ENCODE results near the gene CHCHD10.
A peak's percentile ranks its signal among the peaks of the same experiment; 100 is the strongest.

CHCHD10 gene

DNA sequence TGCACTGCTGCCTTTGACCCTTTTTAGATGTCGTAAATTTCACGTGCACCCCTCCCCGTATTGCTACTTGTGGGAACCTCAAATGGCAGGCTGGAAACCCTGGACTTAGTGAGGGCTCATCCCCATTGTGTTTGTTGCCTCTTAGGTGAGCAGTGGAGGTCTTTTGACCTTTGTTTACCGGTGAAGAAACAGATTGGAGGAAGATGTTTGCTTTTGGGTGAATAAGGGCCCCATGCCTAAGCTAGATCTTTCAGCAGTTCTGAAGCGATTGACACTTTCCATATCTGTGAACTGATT lies 19.8 kb upstream of the CHCHD10 start:
- no peak for DNase-seq

DNA sequence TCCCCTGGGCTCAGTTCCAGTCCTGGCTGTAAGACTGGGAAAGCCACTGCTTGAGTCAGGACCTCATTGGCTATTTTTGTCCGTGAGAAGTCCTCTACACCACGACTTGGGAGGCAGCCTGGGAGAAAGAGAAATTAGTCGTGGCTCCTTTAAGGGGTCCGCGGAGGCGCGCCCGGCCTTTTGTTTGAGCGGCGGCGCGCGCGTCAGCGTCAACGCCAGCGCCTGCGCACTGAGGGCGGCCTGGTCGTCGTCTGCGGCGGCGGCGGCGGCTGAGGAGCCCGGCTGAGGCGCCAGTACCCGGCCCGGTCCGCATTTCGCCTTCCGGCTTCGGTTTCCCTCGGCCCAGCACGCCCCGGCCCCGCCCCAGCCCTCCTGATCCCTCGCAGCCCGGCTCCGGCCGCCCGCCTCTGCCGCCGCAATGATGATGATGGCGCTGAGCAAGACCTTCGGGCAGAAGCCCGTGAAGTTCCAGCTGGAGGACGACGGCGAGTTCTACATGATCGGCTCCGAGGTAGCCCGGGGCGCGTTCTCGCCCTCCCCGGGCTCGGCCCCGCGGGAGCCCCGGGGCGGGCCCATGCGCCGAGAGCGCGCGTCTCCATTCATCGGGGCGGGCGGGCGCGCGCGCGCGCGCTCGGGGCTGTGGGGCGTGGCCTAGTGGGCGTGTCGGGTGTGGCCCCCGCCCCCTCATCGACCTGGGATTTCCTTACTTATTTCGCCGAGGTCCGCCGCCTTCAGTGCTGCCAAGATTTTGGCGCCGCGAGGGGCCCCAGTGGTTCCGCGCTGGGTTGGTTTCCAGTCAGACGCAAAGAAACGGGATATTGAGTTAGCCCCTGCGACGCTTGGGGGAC lies 19.2 kb upstream of the CHCHD10 start, which contains the start of gene SMARCB1:
TSS of gene SMARCB1 (plus strand) at position 215 of the 848 bp plus-strand sequence. CDS start at position 419, 204 bp downstream.
- DNase-seq, result peak; percentile 77 to 91

DNA sequence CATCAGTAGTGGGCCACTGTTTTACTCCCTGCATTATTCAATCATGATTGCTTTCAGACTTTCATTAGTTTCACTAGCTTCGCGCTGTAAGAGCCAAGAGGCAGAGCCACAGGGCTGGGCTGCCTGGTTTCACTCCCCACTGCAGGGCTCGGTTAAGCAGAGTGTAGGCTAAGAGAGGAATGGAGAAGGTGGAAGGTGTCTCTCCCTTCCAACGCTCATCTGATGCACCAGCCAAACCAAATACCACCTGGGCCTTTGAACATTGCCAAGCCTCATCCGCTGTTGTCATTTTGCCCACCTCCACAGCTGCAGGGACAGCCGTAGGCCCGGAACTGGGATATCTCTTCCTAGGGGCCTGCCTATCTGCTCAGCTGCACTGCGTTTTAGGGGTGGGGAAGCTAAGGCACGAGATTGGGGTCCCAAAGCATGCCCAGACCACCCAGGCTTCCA lies 18.5 kb upstream of the CHCHD10 start:
- DNase-seq, result no peak

DNA sequence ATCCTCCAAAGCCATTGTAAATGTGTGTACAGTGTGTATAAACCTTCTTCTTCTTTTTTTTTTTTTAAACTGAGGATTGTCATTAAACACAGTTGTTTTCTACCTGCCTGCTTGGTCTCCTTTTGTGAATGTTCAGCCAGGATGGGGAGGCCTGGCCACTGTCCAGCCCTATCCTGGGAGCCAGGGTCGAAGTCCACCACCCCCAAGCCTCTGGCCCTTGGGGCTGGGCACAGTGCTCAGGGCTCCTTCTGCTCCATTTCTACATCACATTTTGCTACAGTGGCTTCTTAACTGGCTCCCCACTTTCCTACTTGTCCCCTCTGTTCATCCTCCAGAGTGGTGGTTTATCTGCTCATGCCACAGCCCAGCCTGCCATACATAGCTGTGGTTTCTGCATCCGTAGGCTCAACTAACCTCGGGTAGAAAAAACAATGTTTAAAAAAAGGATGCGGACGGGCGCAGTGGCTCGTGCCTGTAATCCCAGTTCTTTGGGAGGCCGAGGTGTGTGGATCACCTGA lies 16.5 kb upstream of the CHCHD10 start:
- DNase-seq, result no peak

DNA sequence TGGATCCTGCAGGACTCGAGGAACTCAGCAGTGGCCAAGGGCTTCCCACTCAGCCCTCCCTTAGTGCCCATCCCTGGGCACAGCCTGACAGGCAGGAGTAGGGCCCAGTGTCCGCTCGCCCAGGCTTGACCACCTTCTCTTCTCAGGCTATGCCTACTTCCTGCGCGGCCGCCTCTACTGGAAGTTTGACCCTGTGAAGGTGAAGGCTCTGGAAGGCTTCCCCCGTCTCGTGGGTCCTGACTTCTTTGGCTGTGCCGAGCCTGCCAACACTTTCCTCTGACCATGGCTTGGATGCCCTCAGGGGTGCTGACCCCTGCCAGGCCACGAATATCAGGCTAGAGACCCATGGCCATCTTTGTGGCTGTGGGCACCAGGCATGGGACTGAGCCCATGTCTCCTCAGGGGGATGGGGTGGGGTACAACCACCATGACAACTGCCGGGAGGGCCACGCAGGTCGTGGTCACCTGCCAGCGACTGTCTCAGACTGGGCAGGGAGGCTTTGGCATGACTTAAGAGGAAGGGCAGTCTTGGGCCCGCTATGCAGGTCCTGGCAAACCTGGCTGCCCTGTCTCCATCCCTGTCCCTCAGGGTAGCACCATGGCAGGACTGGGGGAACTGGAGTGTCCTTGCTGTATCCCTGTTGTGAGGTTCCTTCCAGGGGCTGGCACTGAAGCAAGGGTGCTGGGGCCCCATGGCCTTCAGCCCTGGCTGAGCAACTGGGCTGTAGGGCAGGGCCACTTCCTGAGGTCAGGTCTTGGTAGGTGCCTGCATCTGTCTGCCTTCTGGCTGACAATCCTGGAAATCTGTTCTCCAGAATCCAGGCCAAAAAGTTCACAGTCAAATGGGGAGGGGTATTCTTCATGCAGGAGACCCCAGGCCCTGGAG lies 15.7 kb upstream of the CHCHD10 start:
- no peak for DNase-seq

DNA sequence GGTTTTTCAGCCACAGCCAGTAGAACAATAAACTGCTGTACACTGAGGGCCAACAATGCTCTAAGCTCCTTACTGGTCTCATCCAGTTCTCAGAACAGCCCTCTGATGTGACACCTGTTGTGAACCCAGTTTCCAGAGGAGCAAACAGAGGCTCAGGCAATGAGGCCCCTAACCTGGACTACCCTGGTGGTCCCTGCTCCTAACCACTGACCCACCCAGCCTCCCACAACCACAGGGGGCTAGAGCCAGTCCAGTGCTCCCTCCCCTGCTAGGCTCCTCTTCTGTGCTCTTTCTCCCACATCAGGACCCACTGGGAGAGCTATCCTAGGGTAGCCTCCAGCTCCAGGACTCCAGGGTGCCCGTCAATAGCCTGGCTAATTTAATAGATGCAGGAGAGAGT lies 14.9 kb upstream of the CHCHD10 start:
- no peak for DNase-seq

DNA sequence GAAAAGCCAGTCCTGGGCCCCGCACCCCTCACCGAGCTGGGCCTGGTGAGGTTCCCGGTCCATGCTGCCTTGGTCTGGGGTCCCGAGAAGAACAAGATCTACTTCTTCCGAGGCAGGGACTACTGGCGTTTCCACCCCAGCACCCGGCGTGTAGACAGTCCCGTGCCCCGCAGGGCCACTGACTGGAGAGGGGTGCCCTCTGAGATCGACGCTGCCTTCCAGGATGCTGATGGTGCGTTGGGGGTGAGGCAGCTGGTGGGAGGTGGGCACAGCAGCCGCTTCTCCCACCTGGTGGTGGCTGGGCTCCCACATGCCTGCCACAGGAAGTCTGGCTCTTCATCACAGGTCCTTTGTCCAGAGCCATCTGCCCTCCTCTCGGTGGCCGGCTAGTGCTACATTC lies 14.5 kb upstream of the CHCHD10 start:
- no peak for DNase-seq

DNA sequence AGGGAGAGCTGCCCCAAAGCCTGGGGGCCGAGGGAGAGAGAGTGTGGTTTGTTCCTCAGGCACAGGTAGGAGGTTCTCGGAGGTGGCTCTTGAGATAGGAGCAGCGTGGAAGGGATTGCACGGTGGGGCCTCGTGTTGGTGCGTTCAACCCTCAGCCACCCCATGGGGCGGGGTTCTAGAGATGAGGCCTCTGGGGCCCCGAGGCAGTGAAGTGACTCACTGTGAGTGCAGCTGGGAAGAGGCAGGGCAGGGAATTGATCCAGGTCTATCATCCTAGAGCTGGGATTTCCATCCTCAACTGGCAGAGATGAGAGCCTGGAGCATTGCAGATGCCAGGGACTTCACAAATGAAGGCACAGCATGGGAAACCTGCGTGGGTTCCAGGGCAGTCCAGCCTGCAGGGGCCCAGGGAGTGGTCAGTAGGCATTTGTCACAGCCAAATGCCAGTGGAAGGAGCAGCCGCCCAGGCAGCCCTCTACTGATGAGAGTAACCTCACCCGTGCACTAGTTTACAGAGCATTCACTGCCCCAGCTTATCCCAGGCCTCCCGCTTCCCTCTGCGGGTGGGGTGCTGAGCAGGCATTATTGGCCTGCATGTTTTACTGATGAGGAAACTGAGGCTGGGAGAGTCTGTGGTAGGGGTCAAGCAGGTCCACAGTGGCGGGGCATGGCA lies 13.9 kb upstream of the CHCHD10 start:
- DNase-seq, result no peak

DNA sequence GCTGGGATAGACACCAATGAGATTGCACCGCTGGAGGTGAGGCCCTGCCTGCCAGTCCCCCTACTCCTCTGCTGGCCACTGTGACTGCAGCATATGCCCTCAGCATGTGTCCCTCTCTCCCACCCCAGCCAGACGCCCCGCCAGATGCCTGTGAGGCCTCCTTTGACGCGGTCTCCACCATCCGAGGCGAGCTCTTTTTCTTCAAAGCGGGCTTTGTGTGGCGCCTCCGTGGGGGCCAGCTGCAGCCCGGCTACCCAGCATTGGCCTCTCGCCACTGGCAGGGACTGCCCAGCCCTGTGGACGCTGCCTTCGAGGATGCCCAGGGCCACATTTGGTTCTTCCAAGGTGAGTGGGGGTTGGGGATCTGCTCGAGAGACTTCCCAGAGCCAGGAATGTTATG lies 13.3 kb upstream of the CHCHD10 start:
- no peak for DNase-seq

DNA sequence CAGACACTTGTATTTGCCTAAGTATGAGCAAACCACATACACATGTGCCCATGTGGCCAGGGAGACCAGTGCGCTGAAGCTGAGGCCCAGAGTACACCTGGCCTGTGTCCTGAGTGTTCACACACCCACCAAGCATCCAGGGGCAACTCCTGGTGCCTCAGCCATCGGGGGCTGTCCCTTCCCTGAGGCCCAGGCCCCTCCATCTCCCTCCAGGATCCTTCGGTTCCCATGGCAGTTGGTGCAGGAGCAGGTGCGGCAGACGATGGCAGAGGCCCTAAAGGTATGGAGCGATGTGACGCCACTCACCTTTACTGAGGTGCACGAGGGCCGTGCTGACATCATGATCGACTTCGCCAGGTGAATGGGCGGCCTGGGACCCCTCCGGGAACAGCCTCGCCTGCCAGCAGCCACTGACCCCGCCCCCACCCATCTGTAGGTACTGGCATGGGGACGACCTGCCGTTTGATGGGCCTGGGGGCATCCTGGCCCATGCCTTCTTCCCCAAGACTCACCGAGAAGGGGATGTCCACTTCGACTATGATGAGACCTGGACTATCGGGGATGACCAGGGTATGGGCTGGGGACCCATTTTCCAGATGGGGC lies 12.5 kb upstream of the CHCHD10 start:
- DNase-seq, result no peak

DNA sequence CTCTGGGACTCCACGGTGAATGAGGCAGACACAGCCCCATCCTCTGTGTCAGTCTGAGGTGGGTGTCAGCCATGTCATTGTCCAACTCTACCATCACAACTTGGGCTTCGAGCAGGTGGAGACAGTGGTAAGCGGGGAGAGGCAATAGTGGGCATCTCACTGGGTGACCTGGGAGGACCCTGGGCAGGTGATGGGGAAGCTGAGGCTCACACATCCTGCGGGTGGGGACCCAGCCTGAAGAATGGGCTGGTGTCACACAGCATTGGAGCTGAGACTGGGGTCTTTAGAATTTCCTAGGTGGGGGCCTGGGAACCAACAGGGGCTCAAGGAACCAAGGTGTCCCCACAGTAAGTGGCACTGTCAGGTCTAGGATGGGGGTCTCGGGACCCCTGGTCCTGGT lies 12.0 kb upstream of the CHCHD10 start:
- no peak for DNase-seq

DNA sequence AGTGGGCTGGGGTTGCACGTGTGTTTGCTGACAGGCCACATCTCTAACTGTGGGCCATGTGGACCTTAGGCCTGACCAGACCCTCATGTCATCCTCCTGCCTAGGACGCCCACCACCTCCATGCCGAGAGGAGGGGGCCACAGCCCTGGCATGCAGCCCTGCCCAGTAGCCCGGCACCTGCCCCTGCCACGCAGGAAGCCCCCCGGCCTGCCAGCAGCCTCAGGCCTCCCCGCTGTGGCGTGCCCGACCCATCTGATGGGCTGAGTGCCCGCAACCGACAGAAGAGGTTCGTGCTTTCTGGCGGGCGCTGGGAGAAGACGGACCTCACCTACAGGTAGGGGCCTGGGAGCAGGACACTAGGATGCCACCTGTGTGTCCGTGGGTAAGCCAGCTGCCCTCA lies 11.3 kb upstream of the CHCHD10 start:
- no peak for DNase-seq

DNA sequence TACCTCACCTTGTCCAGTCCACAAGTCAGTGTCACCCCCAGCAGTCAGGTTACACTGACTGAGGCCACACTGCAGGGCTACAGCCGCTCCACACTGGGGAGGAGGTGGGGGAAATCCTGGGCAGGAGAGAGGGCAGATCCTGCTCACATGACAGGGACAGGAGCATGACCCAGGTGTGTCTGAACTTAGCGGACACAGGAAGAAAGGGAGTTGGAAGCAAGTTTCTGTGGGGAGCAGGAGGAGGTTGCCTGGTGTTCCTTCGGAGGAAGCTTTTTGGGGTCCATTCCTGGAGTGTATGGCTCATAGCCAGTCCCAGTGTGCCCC lies 10.8 kb upstream of the CHCHD10 start:
- DNase-seq, result no peak

DNA sequence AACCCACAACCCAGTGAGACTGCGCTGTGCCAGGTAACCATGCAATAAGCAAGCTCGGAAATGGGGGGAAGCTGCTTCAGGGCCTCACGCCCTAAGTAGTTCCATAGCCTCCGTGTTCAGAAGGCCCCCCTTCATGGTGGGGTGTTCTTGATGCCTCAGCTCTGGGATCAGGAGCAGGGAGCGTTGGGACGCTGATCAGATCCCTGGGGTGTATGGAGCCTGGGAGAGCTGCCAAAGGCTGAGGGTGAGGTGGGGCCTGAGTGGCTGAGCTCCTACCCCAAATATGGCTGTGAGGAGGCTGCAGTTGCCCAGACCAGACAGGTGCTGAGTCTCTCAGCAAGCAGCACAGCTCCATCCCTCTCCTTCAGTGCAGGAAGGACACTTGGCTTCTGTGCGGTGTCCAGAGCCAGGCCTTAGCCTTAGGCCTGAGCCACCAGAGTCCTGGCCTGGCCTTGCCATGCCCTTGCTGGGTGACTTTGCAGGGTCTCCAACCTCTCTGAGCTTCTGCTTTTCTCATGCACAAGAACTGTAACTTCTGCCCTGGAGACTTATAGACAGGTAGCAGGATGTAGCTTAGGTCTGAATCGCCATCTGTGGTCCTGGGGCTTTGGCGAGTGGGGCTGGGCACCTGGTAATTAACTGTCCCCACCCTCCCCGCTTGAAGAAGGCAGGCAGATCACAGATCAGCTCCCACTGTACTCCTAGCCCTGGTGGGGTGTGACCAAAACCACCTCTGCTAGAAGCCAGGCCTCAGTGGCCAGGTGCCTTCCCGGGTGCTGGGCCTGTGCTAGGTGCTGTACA lies 10.2 kb upstream of the CHCHD10 start:
- no peak for DNase-seq

DNA sequence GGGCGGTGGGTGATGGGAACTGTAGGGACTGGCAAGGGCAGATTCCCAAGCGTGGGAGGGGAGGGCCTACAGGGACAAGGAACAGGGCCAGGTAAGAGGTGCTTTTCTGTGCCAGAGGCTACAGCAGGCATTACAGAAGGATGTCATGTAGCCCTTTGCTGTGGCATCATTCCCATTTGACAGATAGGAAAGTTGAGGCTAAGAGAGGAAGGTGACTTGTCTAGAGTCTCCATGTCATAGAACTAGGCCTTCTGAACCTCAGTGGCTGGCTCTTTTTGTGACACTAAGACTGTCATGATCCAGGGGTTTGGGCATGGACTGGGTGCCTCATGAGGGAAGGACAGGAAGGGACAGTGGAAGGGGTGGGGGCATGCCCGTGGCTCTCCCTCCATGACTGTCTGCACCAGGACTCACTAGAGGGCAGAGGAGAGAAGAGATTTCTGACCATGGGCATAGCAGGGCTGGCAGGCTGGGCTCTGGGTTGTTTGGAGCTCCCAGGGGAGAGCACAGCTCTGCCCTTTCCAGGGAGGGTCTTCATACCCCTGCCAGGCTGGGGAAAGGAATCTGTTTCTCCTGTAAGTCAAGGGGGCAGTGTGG lies 8.1 kb upstream of the CHCHD10 start:
- DNase-seq, result peak in 1 of 2 experiments; percentile 46

DNA sequence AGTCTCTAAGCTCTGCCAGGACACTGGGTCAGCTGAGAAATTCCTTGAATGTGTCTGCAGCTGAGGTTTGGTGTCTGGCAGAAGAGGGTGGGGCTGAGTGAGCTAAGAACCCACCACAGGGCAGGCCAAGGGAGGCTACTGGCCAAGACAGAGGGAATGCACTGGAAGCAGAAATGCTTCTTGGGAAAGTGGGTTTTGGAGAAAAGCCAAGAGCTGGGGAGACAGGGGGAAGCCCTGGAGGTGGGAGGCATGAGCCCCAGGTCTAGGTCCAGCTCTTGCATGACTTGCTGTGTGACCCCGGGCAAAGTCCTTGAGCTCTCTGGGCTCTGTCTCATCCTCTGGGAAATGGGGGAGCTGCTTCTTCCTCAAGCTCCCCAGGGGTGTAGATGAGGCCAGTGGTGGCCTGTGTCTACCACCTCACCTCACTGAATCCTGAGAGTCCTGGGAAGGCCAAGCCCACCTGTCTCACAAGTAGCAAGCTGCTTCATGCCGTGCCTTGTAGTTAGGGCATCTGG lies 7.2 kb upstream of the CHCHD10 start:
- DNase-seq, result no peak

DNA sequence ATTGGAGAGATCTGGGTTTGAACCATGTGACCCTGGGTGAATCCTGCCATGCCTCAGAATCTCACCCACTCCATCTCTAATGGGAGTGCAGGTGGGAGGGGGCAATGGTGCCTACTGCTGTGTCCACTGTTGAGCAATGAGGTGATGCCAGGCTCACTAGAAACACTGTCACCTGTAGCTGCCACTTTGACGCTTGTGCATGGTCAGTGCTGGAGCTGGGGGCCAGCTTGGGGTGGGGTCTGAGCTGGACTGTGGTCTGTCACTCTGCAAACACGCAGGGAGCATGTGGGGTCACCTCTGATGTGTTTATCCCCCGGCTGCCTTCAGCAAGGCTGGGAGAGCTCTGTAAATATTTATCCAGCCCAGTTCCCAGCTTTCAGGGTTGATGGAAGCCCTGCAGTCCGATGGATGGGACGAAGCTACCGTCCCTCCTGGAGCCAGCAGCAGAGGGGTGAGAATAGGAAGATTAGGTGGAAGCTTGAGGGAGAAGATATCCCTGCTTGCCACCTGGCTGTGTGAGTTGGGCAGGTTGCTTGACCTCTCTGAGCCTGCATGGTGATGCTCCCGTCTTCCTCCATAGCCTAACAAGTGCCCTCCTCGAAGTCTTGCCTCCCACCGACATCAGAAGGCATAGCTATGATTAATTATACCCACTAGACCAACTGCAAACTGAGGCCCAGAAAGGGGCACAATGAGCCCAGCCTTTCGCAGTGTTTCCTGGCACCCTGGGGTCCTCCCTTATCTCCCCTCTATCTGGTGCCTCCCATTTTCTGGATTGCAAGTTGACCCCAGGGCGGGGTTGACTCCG lies 6.5 kb upstream of the CHCHD10 start:
- no peak for DNase-seq

DNA sequence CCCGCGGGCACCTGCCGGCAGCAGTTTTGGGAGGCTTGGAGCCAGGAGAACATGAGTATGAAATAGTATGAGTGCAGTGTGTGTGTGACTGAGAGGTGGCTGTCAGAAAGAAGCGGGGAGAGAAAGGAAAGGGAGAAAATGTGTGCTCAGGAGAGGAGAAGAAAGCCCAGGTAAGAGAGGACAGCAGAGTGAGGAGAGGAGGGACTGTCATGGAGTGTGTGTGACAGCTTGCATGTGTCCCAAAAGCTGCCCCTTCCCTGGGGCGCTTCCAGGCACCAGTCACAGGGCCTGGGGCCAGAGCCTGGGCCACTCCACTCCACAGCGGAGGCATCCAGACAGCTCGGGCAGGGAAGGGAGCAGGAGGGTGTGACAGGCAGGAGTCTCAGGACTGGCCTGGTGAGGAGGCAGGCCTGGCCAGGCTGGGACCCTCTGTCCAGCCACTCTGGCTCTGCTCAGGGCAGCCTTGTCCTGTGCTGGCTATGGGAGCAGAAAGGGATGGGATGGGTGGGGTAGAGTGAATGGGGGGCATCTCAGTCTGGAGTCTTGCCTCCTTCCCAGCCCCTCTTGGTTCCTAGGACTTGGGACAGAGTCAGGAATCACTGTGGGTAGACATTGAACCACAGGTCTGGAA lies 5.8 kb upstream of the CHCHD10 start:
- no peak for DNase-seq

DNA sequence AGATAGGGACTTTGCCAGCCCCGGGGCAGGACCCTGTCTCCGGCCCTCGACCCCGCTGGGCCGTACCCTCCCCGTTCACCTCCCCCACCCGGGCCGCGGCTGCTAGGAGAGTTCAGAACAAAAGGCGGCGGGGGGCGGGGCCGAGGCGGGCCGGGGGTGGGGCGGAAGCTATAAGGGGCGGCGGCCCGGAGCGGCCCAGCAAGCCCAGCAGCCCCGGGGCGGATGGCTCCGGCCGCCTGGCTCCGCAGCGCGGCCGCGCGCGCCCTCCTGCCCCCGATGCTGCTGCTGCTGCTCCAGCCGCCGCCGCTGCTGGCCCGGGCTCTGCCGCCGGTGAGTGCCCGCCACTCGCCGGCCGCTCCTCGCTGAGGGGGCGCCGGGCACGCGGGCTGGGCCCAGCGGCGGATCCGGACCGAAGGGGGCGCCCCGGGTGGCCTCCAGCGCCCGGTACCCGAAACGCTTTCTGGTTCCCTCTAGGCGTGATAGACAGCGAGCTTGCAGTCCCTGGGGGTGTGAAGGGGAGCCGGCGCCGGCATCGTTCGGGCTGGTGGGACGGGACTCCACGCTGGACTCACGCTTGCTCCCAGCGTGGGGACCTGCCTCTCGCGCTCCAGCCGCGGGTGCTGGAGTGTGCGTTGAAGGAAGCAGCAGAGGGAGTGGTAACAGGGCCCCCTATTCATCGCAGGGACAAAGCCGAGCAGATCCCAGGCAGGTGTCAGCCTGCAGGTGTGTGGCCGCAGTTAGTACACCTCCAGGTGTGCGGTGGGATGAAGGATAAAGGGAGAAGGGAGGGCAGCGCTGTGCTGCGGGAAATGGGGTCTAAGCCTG lies 5.1 kb upstream of the CHCHD10 start, which contains the start of gene MMP11:
TSS of gene MMP11 (plus strand) at position 201 of the 825 bp plus-strand sequence. CDS start at position 223, 22 bp downstream.
- peak in 1 of 2 experiments; percentile 51 for DNase-seq

Measured in NCI-H524 (cell line).